Esophagus muscularis mucosa (tissue), 4 donors: ENCODE data around the gene BSND. TPM values are rescaled to one million over a fixed set of nuclear protein-coding genes. Genes with fewer than 3 reads are reported as not detected.

Experiments
- DNase-seq: peaks from one replicate; pipeline ENCODE4 v3.0.0-alpha.2; 2017; ENCODE audit errors: extremely low spot score
- H3K27ac ChIP-seq, 4 donors: fragments of 200-600 bp; sonication (generic); replicated peaks in 1 of 4; 1 replicate in 3 of 4; 2 replicates in 1 of 4; pipeline ENCODE4 v1.5.1; 2016 to 2019; ENCODE audit warnings: mild to moderate bottlenecking in 1 of 4
- H3K27me3 ChIP-seq, 4 donors: fragments of 200-600 bp; sonication (generic); one replicate each; pipeline versions ENCODE4 v1.5.1 to v1.6.0; 2016 to 2019
- H3K36me3 ChIP-seq, 4 donors: fragments of 200-600 bp; sonication (generic); one replicate each; pipeline ENCODE4 v1.5.1; 2016 to 2019
- H3K4me1 ChIP-seq, 4 donors: fragments of 200-600 bp; sonication (generic); one replicate each; pipeline ENCODE4 v1.5.1; 2016 to 2019
- H3K4me3 ChIP-seq, 4 donors: fragments of 200-600 bp; sonication (generic); 1 replicate in 2 of 4; 2 replicates in 2 of 4; pipeline ENCODE4 v1.5.1; 2016 to 2019; ENCODE audit warnings: mild to moderate bottlenecking in 4 of 4, moderate library complexity in 1 of 4
- H3K9me3 ChIP-seq, 4 donors: fragments of 200-600 bp; sonication (generic); 1 replicate in 3 of 4; 2 replicates in 1 of 4; pipeline ENCODE4 v1.5.1; 2016 to 2019
- EP300 ChIP-seq: sonication (generic); formaldehyde crosslinking; IDR thresholded peaks from one replicate; pipeline ENCODE4 v1.6.1; 2017; ENCODE audit warnings: antibody characterized with exemption
- POLR2A ChIP-seq: fragments of 450-650 bp; IDR thresholded peaks from one replicate; pipeline ENCODE4 v1.6.1; 2017; ENCODE audit warnings: antibody characterized with exemption, moderate library complexity, mild to moderate bottlenecking, low read depth
- POLR2AphosphoS5 ChIP-seq, 2 donors: sonication (generic); formaldehyde crosslinking; IDR thresholded peaks; one replicate each; pipeline ENCODE4 v1.6.1; 2017; ENCODE audit warnings: antibody characterized with exemption in 2 of 2
- WGBS: methylation state at CpG from one replicate; pipeline ENCODE4 v1.1.5; 2018; 5-methylcytosine and 5-hydroxymethylcytosine counted together
- intact Hi-C: fragments of 100-400 bp; cut with DNase I; formaldehyde crosslinking; loops from one replicate; pipeline ENCODE4 v1.15.1; 2023
- total RNA-seq, 4 donors: library from RNA; depleted of rRNA; stranded (reverse); fragments of >200 nt; gene quantifications; one replicate each; pipeline versions ENCODE4 v1.1.0 to v1.2.1, GENCODE V29; 2016
- TF ChIP-seq, protein P1 (sequence below), 3 experiments: fragments of 200-600 bp in 2 of 3; fragments of 450-650 bp in 1 of 3; sonication (generic) in 2 of 3; IDR thresholded peaks; one replicate each; pipeline ENCODE4 v1.5.1; 2017 to 2019; ENCODE audit warnings: antibody characterized with exemption in 3 of 3, mild to moderate bottlenecking in 2 of 3, moderate library complexity in 1 of 3

Gene BSND
- total RNA-seq, 4 donors from 2014 or later, result not detected

DNA sequence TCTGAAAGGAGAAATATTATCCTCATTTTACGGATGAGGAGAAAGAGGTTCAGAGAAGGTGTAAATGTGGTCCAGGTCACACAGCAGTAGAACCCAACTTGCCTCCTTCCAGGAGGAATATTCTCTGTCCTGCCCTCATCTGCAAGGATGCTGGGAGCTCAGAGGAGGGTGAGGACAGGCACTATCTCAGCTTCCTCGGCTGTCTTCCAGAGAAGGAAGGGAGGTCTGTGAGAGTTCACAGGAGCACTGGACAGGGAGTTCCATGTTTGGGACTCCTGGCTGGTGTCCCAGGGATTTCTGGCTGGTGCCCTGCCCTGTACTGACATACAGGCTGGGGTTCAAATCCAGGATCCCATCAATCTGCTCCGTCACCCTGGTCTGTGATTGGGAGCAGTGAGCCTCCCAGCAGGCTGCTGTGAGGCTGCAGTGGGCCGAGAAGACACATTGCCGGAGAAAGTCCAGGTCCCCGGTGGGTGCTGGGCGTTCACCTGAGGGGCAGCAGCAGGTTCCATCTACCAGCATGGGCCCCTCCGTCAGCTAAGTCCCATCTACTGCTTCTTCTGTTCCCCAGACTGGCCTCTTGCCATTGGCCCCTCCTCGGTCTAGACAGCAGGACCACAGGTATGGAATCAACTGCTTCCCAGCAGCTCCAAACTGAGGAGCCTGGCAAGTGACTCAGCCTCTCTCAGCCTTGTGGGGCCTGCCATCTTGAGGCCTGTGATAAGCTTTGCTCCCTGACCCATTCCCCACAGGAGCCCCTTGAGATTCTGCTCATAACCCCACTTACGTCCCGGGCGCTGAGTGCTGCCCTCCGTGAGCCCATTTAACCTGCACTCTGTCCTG is 8.5 kb upstream of the BSND start:
- DNase-seq, result no peak
- WGBS, result 79% methylated on average over 6 of the region's 13 CpGs
- H3K27ac ChIP-seq, result no peak overlapping the region
- H3K4me3 ChIP-seq, result no peak overlapping the region
- TF ChIP-seq EP300 (no peak), POLR2A (no peak), POLR2AphosphoS5 (IDR thresholded peaks at IDR 0.05) (no peak)
- TF ChIP-seq, protein P1, sequence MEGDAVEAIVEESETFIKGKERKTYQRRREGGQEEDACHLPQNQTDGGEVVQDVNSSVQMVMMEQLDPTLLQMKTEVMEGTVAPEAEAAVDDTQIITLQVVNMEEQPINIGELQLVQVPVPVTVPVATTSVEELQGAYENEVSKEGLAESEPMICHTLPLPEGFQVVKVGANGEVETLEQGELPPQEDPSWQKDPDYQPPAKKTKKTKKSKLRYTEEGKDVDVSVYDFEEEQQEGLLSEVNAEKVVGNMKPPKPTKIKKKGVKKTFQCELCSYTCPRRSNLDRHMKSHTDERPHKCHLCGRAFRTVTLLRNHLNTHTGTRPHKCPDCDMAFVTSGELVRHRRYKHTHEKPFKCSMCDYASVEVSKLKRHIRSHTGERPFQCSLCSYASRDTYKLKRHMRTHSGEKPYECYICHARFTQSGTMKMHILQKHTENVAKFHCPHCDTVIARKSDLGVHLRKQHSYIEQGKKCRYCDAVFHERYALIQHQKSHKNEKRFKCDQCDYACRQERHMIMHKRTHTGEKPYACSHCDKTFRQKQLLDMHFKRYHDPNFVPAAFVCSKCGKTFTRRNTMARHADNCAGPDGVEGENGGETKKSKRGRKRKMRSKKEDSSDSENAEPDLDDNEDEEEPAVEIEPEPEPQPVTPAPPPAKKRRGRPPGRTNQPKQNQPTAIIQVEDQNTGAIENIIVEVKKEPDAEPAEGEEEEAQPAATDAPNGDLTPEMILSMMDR (IDR thresholded peaks at IDR 0.05), result no peak
- no peaks in the 10 kb centered on the region for H3K36me3 ChIP-seq
- peaks cover 0 to 13% (median 10%) of the 10 kb centered on the region in 4 donors for H3K4me1 ChIP-seq
- no peaks in the 10 kb centered on the region for H3K9me3 ChIP-seq
- peaks cover 0 to 12% (median 0%) of the 10 kb centered on the region in 4 donors for H3K27me3 ChIP-seq
- intact Hi-C loops, result no loop called here

DNA sequence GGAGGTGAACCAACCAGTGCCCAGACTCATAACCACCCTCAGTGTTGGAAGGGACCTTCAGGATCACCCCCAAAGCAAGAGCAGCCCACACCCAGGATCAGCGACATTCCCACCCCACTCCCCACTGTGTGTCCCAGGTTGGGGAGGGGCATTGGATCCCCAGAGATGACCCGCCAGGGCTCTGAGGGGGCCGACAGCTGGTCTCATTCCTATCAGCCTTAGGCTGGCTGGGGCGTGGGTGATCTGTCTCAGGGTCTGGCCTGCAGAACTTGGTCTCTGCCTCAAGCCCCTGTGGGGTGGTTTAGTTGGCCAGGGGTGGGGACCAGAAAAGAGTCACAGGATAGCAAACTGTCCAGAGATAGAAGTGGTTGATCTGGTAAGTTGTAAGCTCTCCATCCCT is 7.8 kb upstream of the BSND start:
- no peak for TF ChIP-seq EP300
- TF ChIP-seq POLR2A, result no peak
- TF ChIP-seq POLR2AphosphoS5 (IDR thresholded peaks at IDR 0.05), result no peak
- TF ChIP-seq, protein P1 (IDR thresholded peaks at IDR 0.05), result no peak
- no peak for DNase-seq
- peaks cover 0 to 13% (median 10%) of the 10 kb centered on the region in 4 donors for H3K4me1 ChIP-seq
- WGBS, result 80% methylated on average over 1 of the region's 4 CpGs
- H3K4me3 ChIP-seq, result no peak overlapping the region
- peaks cover 0 to 20% (median 3%) of the 10 kb centered on the region in 4 donors for H3K27me3 ChIP-seq
- intact Hi-C loops, result no loop called here
- H3K36me3 ChIP-seq, result no peaks in the 10 kb centered on the region
- no peaks in the 10 kb centered on the region for H3K9me3 ChIP-seq
- no peak overlapping the region for H3K27ac ChIP-seq

DNA sequence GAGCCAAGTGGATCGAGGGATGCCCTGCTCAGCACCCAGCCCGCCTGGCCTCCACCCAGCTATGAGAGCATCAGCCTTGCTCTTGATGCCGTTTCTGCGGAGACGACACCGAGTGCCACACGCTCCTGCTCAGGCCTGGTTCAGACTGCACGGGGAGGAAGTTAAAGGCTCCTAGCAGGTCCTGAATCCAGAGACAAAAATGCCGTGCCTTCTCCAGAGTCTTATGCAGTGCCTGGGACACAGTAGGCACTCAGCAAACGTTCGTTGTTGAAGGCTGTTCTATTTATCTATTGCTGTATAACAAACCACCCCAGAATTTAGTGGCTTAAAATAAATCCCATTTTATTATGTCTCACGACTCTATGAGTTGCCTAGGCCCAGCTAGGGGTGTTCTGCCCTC is 6.8 kb upstream of the BSND start:
- H3K4me1 ChIP-seq, result peaks cover 6 to 22% (median 19%) of the 10 kb centered on the region in 4 donors
- H3K27me3 ChIP-seq, result peaks cover 0 to 25% (median 9%) of the 10 kb centered on the region in 4 donors
- no peaks in the 10 kb centered on the region for H3K36me3 ChIP-seq
- 85% methylated on average over 3 of the region's 12 CpGs for WGBS
- TF ChIP-seq POLR2A (no peak), POLR2AphosphoS5 (IDR thresholded peaks at IDR 0.05) (no peak), EP300 (no peak)
- TF ChIP-seq, protein P1 (IDR thresholded peaks at IDR 0.05), result no peak
- H3K27ac ChIP-seq, result no peak overlapping the region
- H3K4me3 ChIP-seq, result no peak overlapping the region
- H3K9me3 ChIP-seq, result no peaks in the 10 kb centered on the region
- DNase-seq, result no peak
- intact Hi-C loops, result no loop called here

- Histone ChIP-seq H3K9me3 (no peaks in the 10 kb centered on the region), H3K27ac (no peak overlapping the region), H3K27me3 (peaks cover 0 to 37% (median 16%) of the 10 kb centered on the region in 4 donors), H3K4me3 (no peak overlapping the region), H3K36me3 (no peaks in the 10 kb centered on the region), H3K4me1 (peaks cover 9 to 24% (median 21%) of the 10 kb centered on the region in 4 donors)
- intact Hi-C loops, result no loop called here
- DNase-seq, result no peak
- WGBS, result 91% methylated on average over 5 of the region's 6 CpGs
- TF ChIP-seq POLR2A, result no peak
- no peak for TF ChIP-seq POLR2AphosphoS5 (IDR thresholded peaks at IDR 0.05)
These were observed 5.6 kb upstream of the BSND start for GRCh38 chr1:54993140-54993539.

GRCh38 chr1:54994355-54994990 is 4.3 kb upstream of the BSND start:
- no peak for DNase-seq
- H3K9me3 ChIP-seq, result no peaks in the 10 kb centered on the region
- peaks cover 0 to 49% (median 18%) of the 10 kb centered on the region in 4 donors for H3K27me3 ChIP-seq
- no peak overlapping the region for H3K4me3 ChIP-seq
- TF ChIP-seq EP300, result no peak
- TF ChIP-seq, protein P1 (IDR thresholded peaks at IDR 0.05), result no peak
- no peak for TF ChIP-seq POLR2A
- no peak for TF ChIP-seq POLR2AphosphoS5 (IDR thresholded peaks at IDR 0.05)
- WGBS, result 80% methylated on average over 6 of the region's 6 CpGs
- peaks cover 9 to 23% (median 21%) of the 10 kb centered on the region in 4 donors for H3K4me1 ChIP-seq
- intact Hi-C loops, result no loop called here
- no peak overlapping the region for H3K27ac ChIP-seq
- H3K36me3 ChIP-seq, result no peaks in the 10 kb centered on the region
